Hematopoietic multipotent progenitor cell treated with erythropoietin and hydrocortisone succinate and interleukin-3 and kit ligand, for 17 days (in vitro differentiated cells): ENCODE data around the gene CD86.
"Not testable (repeated sequence)": the region's sequence is repeated elsewhere in the genome, so short reads cannot be mapped to it uniquely, and the experiment has no call there.

Experiments used
- DNase-seq: peaks from one replicate; pipeline ENCODE4 v3.0.0-alpha.2; 2015; ENCODE audit warnings: low spot score

The CD86 gene

DNA sequence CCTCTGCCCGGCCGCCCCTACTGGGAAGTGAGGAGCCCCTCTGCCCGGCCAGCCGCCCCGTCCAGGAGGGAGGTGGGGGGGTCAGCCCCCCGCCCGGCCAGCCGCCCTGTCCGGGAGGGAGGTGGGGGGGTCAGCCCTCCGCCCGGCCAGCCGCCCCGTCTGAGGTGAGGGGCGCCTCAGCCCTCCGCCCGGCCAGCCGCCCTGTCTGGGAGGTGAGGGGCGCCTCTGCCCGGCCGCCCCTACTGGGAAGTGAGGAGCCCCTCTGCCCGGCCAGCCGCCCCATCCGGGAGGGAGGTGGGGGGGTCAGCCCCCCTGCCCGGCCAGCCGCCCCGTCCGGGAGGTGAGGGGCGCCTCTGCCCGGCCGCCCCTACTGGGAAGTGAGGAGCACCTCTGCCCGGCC is 109.8 kb downstream of the CD86 start:
- DNase-seq, result not testable (repeated sequence)

GRCh38 chr3:122167630-122168029 is 112.5 kb downstream of the CD86 start:
- no peak for DNase-seq

- DNase-seq, result no peak
Observed at GRCh38 chr3:122168044-122168443, 112.9 kb downstream of the CD86 start.

DNA sequence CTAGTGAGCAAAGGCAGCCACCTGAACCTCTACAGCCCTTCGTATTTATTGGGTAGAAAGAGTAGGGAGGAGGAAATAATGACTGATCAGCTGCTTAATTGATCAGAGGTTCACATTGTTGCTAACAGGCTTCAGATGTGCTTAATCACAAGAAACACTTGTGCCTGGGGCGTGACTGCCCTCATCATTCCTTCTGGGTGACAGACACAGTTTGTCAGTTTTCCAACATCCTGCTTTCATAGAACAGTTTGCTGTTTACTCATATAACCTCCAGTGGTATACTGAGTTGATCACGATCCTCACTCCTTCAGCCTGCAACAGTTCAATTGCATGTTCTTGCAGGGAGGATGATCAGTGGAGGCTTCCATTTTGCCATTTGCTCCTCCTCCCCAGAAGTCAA is 114.7 kb downstream of the CD86 start:
- no peak for DNase-seq
